ENCODE measurements around the gene IQGAP3. TPM values are rescaled to one million over a fixed set of nuclear protein-coding genes. Genes with fewer than 3 reads are reported as not detected.

IQGAP3 gene
- total RNA-seq, 4 donors from 2014 or later, result 1.7 to 9.4 (median 2.9) TPM

- H3K9me3 ChIP-seq, result no peaks in the 10 kb centered on the region
- no peaks in the 10 kb centered on the region for H3K27me3 ChIP-seq
- no peak for DNase-seq
- no peaks in the 10 kb centered on the region for H3K4me1 ChIP-seq
- in situ Hi-C loops (cut with MboI; ENCODE audit: low pct_ligation_motif_present in 1 of 4, low pct_unique_long_range_greater_than_20kb in 1 of 4, low sequenced_read_pairs in 3 of 4) (no loop called here), intact Hi-C loops (cut with DNase I; ENCODE audit: low total_unique reads) (no loop called here)
- no peak overlapping the region for H3K4me3 ChIP-seq
- 98% methylated on average over 3 of the region's 3 CpGs; no CpG with 5 or more reads in 1 of the 2 donors for WGBS, 2 donors (ENCODE audit: low coverage in 1 of 2)
- H3K27ac ChIP-seq, result no peak overlapping the region
- H3K36me3 ChIP-seq, result no peaks in the 10 kb centered on the region
- TF ChIP-seq POLR2A (IDR thresholded peaks at IDR 0.05) (no peak), EP300 (IDR thresholded peaks at IDR 0.05; ENCODE audit: low read depth) (no peak), POLR2AphosphoS5 (IDR thresholded peaks at IDR 0.05) (no peak), CTCF (IDR thresholded peaks at IDR 0.05) (no peak)
Measured at GRCh38 chr1:156546267-156546666, 26.1 kb downstream of the IQGAP3 start.

GRCh38 chr1:156544592-156545102 is 27.7 kb downstream of the IQGAP3 start:
- WGBS, 2 donors (ENCODE audit: low coverage in 1 of 2), result 98% methylated on average over 3 of the region's 3 CpGs; no CpG with 5 or more reads in 1 of the 2 donors
- Histone ChIP-seq H3K9me3 (no peaks in the 10 kb centered on the region), H3K36me3 (no peaks in the 10 kb centered on the region), H3K4me3 (no peak overlapping the region), H3K4me1 (no peaks in the 10 kb centered on the region), H3K27ac (no peak overlapping the region), H3K27me3 (no peaks in the 10 kb centered on the region)
- TF ChIP-seq EP300 (IDR thresholded peaks at IDR 0.05; ENCODE audit: low read depth) (no peak), CTCF (IDR thresholded peaks at IDR 0.05) (no peak), POLR2A (IDR thresholded peaks at IDR 0.05) (no peak), POLR2AphosphoS5 (IDR thresholded peaks at IDR 0.05) (no peak)
- no peak for DNase-seq
- intact Hi-C loops (cut with DNase I; ENCODE audit: low total_unique reads), result no loop called here
- in situ Hi-C loops (cut with MboI; ENCODE audit: low pct_ligation_motif_present in 1 of 4, low pct_unique_long_range_greater_than_20kb in 1 of 4, low sequenced_read_pairs in 3 of 4), result no loop called here

GRCh38 chr1:156543066-156543465 is 29.3 kb downstream of the IQGAP3 start:
- DNase-seq, result no peak
- WGBS, 2 donors (ENCODE audit: low coverage in 1 of 2), result 83 to 92% methylated on average over 1 of the region's 1 CpG
- Histone ChIP-seq H3K4me3 (no peak overlapping the region), H3K36me3 (no peaks in the 10 kb centered on the region), H3K4me1 (no peaks in the 10 kb centered on the region), H3K27me3 (no peaks in the 10 kb centered on the region), H3K27ac (no peak overlapping the region), H3K9me3 (no peaks in the 10 kb centered on the region)
- intact Hi-C loops (cut with DNase I; ENCODE audit: low total_unique reads) (no loop called here), in situ Hi-C loops (cut with MboI; ENCODE audit: low pct_ligation_motif_present in 1 of 4, low pct_unique_long_range_greater_than_20kb in 1 of 4, low sequenced_read_pairs in 3 of 4) (no loop called here)
- TF ChIP-seq POLR2AphosphoS5 (IDR thresholded peaks at IDR 0.05) (no peak), POLR2A (IDR thresholded peaks at IDR 0.05) (no peak), EP300 (IDR thresholded peaks at IDR 0.05; ENCODE audit: low read depth) (no peak), CTCF (IDR thresholded peaks at IDR 0.05) (no peak)

- Histone ChIP-seq H3K4me3 (no peak overlapping the region), H3K9me3 (no peaks in the 10 kb centered on the region), H3K27me3 (no peaks in the 10 kb centered on the region), H3K27ac (no peak overlapping the region), H3K4me1 (no peaks in the 10 kb centered on the region), H3K36me3 (no peaks in the 10 kb centered on the region)
- DNase-seq, result no peak
- in situ Hi-C loops (cut with MboI; ENCODE audit: low pct_ligation_motif_present in 1 of 4, low pct_unique_long_range_greater_than_20kb in 1 of 4, low sequenced_read_pairs in 3 of 4), result no loop called here
- TF ChIP-seq POLR2A (IDR thresholded peaks at IDR 0.05) (no peak), CTCF (IDR thresholded peaks at IDR 0.05) (no peak), EP300 (IDR thresholded peaks at IDR 0.05; ENCODE audit: low read depth) (no peak), POLR2AphosphoS5 (IDR thresholded peaks at IDR 0.05) (no peak)
- intact Hi-C loops (cut with DNase I; ENCODE audit: low total_unique reads), result no loop called here
- WGBS, 2 donors (ENCODE audit: low coverage in 1 of 2), result 93% methylated on average over 2 of the region's 2 CpGs; no CpG with 5 or more reads in 1 of the 2 donors
Measured at GRCh38 chr1:156540955-156541354, 31.4 kb downstream of the IQGAP3 start.

Data from transverse colon (tissue), 4 donors.